NCI-H2107 treated with DMSO at 0.1 percent for 48 hours (cell line): ENCODE measurements around the gene CHST11.
A peak's percentile ranks its signal among the peaks of the same experiment; 100 is the strongest.

Experiments used
- DNase-seq: peaks from one replicate; lab custom pipeline; 2025; ENCODE audit not compliant: unreplicated experiment; lab: John Stamatoyannopoulos, UW

The CHST11 gene

DNA sequence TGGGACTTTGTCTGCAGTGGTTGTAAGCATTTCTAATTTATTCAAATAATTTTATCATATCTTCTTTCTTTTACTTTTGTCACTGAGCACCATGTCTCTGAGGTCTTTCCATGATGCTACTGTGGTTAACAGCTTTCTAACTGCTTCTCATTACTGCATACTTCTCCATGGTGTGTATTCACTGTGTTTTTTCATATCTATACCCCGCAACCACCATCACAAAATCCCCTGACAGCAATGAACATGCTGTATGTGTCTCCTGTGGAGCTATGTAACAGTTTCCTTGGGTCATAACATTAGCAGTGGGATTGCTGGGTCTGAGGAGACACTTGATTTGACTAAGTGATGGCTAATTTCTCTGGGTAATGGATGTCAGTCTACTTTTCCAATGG is 29.2 kb upstream of the CHST11 start:
- no peak for DNase-seq

- no peak for DNase-seq
These were observed 23.7 kb upstream of the CHST11 start for GRCh38 chr12:104433061-104433460.

DNA sequence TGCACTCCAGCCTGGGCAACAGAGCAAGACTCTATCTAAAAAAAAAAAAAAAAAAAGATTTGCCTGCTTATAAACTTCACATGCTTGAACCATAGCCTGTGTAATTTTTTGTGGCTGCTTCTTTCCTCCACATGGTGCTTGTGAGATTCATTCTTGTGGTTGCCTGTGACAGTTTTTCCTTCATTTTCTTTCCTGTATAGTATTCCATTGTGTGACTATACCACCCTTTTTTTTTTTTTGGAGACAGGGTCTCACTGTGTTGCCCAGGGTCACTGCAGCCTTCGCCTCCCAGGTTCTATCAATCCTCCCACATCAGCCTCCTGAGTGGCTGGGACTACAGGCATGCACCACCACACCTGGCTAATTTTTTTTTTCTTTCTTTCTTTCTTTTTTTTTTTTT is 22.6 kb upstream of the CHST11 start:
- no peak for DNase-seq

DNA sequence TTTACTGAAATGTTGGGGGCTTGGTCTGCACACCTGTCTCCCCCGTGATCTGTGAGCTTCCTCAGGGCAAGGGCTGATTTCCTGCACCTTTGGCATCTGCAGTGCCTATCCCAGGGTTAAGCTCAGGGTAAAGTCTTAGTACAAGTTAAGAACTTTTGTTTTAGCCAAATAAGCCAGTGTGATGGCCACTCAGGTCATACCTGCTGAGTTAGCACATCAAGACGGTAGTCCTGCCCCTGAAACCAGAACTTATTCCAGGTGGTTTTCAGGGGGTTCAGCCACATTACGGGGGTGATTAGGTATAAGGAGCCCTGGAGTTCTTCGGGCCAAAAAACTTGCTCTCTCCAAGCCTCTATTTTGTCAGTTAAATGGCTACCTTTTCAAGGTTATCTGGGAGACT is 21.6 kb upstream of the CHST11 start:
- DNase-seq: no peak

DNA sequence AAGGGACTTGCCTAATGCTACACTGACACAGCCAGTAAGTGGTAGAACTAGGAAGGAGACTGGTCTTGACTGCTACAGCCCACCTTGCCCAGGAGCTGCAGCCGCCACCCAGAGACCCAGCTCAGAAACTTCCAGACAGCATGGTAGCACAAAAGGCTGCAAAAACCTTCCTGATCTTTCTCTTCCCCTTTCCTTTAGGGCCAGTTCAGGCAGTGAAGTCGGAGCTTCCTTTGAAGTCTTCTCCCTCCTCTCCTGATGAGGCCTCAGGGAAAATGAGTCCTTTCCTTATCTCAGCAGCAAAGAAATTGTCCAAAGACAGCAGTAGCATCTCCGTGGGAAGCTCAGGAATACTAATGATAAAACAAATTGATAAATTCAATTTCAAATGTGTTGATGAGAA is 21.0 kb upstream of the CHST11 start:
- no peak for DNase-seq

- no peak for DNase-seq
These were observed 20.0 kb upstream of the CHST11 start for GRCh38 chr12:104436790-104437189.

DNA sequence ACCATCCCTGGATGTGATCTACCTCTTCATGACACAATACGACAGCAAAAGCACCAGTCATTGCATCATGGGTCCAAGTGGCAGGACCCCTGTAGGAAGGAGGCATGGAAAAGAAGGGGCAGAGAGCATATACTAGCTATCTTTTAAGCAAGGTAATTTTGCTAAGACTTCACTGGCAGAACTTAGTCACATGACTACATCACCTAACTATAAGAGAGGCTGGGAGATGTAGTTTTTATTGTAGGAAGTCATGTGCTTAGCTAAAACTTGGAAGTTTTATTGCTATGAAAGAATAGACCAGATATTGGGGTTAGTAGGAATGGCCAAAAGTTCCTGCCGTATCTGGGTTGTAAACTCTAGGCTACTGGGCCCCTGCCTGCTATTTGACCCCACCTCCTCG is 18.6 kb upstream of the CHST11 start:
- no peak for DNase-seq

DNA sequence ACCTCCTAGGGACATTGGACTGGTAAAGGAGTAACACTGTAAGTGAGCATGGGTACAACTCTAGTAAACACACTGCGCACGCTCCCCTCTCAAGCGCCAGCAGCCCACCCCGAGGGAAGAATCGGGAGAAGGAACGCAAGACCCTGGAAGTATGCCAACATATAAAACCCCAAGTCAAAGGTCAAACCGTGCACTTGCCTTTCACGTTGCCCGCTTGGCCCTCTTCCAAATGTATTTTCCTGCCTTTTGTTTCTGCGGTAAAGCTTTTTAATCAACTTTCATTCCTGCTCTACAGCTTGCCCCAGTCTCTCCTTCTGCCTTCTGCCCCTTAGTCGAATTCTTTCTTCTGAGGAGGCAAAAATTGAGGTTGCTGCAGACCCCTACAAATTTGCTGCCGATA is 17.6 kb upstream of the CHST11 start:
- DNase-seq: peak; percentile 66

DNA sequence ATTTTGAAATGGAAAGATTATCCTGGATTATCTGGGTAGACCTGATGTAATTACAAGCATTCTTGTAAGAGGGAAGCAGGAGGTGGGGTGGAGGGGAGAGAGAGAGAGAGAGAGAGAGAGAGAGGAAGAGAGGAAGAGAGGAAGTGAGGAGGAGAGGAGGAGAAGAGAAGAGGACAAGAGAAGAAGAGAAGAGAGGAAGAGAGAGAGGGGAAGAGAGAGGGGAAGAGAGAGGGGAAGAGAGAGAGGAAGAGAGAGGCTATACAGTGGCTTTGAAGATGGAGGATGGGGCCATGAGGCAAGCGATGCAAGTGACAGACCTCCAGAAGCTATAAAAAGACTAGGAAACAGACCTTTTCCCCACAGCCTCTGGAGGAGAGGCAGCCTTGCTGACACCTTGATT is 13.7 kb upstream of the CHST11 start:
- no peak for DNase-seq

DNA sequence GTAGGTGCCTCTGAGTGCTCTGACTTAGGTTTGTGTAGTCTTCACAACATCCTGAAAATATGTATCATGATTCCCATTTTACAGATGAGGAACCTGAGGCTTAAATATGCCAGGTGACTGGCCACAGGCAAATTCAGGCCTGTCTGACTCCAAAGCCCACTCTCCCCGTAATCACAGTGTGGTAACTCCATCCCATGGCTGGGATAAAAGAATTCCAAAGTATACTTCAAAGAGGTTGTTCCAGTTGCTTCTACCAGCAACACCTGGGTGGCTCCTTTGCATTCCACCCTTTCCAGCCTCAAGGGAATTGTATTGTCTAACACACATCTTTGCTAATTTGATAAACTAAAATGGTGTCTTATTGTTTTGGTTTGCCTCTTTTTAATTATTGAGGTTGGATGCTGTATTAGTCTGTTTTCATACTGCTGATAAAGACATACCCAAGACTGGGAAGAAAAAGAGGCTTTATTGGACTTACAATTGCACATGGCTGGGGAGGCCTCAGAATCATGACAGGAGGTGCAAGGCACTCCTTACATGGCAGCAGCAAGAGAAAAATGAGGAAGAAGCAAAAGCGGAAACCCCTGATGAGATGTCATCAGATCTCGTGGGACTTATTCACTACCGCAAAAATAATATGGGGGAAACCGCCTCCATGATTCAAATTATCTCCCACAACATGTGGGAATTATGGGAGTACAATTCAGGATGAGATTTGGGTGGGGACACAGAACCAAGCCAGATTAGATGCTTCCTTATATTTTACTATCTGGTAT is 9.9 kb upstream of the CHST11 start:
- DNase-seq: no peak

DNA sequence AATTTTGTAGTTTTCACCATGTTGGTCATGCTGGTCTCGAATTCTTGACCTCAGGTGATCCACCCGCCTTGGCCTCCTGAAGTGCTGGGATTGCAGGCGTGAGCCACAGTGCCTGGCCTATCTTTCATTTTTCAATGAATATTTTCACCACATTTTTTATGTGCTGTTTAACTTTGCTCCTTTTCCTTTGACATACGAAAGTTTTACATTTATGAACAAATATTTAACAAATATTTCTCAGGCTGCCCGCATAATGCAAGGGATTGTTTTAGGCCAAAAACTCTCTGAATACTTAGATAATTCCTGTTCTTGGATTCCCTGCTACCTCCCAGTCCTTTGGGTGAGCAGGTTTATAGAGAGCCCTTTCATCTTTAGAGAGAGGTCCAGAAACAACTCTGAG is 8.7 kb upstream of the CHST11 start:
- no peak for DNase-seq

DNA sequence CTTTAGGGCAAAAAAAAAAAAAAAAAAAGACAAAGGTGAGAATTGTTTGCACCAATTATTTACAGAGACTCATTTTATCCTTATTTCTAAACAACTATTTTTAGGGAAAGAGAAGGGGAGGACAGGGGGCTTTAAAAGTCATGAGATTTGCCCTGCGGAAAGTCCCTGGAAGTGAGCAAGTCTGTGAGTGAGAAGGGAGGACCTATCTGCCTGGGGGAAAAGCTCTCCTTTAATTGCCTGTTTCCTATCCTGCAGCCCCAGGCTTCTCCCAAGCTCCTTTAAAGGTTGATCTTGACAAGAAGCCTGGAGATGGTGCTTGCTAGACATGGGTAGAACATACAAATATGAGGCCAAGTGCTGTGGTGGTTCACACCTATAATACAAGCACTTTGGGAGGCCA is 8.3 kb upstream of the CHST11 start:
- no peak for DNase-seq

DNA sequence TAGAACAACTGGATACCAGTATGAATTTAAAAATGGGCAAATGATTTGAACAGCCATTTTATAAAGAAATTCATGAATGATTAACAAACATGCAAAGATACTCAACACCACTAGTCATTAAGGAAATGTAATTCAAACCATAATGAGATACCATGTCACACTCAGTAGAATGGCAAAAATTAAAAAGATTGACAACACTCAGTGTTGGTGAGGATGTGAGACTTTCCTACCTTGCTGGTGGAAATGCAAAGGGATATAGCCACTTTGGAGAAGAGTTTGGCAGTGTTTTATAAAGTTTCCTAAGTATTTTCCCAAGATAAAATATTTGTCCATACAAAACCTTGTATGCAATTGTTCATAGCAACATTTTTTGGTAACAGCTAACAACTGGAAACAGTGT is 6.0 kb upstream of the CHST11 start:
- DNase-seq: no peak

GRCh38 chr12:104452087-104452486 is 4.7 kb upstream of the CHST11 start:
- DNase-seq: no peak

DNA sequence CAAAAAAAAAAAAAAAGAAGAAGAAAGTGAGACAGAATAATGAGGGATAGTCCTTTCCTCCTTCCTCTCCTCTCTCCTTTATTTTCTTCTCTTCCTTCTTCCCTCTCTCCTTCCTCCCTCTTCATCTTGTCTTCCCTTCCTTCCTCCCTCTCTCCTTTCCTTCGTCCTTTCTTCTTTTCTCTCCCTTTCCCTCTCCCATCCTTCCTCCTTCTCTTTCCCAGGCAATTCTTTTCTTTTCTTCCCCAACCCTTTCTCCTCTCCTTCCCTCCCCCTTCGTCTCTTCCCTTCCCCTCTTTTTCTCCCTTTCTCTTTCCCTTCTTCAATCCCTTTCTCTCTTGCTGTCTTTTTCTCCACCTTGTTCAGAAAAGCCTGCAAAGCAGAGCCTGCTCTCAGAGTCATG is 3.6 kb upstream of the CHST11 start:
- DNase-seq: no peak

- no peak for DNase-seq
These were observed 1.8 kb upstream of the CHST11 start for GRCh38 chr12:104454997-104455396.

DNA sequence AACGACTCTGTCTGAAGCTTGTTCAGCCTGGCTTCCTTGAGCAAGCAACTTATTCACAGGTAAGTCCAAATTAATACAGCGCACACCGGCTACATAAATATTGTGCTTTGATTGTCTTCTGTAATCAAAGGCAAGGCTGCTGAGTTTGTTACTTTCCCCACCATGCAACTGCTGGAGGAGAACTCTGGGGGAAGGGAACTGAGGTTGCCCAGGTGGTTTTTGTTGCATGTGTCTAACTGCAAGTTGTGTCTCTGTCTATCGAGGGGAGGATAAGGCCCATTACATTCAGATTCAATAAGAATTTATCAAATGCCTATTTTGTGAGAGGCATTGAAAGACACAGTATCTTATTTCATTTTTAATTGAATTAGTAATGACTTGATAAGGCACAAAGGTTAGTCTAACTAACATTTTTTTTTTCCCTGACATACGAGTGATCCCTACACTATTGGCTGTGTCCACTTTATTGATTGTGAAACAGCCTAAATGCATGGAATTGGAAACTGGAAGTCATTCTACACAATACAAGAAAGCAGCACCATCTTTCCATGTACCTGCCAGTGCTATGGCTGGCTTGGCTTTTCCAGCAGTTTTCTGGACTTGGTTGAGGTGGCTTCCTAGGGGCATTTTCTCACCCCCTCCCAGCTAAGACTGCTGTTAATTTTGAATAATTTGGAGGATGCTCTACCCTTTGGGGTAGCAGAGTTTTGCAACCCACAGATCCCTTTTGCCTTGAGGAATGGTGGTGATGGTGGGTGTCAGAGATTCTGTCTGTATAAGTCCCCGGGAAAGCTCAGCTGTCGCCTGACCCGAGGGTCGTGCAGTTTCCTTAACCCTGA is 951 bp upstream of the CHST11 start:
- no peak for DNase-seq

DNA sequence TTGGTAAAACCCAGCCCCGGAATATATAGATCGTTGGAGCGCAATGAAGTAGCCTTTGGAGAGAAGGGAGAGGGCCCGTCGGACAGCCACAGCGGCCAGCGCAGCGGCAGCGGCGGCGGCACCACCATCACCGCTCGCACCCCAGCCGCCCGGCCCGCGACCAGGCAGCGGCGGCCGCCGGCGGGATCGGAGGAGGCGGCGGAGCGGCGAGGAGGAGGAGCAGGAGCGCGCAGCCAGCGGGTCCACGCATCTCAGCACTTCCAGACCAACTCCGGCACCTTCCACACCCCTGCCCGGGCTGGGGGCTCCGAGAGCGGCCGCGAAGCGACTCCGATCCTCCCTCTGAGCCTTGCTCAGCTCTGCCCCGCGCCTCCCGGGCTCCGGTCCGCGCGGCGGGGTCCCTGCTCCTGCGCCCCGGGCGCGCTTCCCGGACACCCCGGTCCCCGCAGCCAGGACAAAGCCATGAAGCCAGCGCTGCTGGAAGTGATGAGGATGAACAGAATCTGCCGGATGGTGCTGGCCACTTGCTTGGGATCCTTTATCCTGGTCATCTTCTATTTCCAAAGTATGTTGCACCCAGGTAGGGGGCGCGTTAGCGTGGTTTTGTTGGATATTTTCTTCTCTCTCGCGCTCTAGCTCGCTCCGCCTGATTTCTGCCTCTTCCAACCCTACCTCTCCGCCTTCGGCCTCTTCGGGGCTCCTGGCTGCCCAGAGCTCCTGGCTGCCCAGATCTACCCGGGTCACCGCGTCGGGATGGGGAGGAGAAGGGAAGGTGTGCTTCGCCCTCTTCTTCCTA is 400 bp downstream of the CHST11 start:
- DNase-seq: peak; percentile 66

DNA sequence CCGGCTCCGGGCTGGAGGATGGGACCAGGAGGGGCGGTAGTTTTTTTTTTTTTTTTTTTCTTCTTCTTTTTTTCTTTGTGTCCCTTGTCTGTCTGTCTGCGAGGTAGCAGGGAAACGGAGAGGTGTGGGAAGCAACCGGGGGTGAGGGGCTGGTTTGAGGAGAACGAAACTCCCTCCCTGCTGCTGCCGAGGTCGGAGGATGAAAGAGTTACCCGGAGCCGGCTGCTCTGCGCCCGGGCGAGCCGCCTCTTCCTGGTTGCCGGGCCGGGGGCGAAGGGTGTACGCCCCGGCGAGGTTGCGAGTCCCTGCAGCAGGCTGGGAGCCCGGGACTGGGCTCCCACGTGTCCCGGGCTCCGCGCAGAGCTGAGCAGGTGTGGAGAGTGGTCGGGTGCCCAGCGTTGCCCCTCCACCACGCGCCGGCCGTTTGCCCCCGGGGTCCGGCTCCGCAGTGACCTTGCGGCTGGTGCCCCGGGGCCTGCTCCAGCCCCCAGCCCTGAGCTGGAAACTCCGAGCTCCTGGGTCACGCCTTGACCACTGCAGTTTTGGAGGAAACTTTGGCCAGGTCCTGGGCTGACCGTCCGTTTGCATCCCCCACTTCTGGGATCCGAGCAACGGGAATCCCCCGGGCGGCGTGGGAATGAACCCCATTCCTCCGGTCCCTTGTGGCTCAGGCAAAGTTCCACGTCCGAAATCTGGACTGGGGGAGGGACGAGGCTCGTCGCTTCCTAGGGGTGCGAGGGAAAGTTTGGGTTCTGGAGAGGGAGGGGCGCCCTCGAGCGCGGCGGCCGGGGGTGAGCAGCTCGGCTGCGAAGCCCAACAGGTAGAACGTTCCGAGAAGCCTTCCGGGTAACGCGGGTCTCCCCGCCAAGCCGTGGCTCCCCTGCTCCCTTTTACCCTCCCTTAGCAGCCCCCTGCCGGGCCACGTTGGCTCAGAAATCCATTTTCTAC is 1.3 kb downstream of the CHST11 start:
- DNase-seq: peak; percentile 26

DNA sequence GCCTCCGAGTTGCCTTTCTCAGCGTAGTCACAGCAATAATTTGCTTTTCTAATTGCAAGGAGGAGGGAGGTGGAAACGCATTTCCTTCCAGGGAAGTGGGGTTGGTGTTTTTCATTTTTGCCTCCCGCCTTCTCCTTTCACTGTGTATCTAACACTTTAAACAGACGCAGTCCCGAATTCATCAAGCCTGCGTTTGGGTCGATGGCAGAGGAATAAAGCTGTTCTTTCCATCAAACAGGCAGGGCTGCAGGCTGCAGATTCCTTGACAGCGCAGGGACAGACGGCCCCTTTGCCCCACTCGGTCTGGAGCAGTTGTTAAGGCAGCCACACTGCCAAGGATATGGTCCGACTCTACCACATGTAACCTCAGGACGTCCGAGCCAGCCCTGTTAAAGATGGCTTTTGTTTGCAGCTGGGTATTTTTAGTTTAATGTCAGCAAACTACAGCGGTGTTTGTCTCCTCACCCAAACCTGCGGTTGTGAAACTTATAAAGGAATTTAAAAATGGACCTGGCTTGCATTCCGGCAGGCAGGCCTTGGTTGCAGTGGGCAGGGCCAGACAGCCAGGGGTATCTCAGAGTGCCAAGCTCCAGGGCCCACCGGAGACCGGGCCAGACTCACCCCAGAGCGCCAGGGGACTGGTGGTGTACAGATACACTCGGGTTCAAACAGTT is 2.1 kb downstream of the CHST11 start:
- no peak for DNase-seq
